ENCODE results near the gene HARS1.
A peak's percentile ranks its signal among the peaks of the same experiment; 100 is the strongest.
"Not testable (repeated sequence)": the region's sequence is repeated elsewhere in the genome, so short reads cannot be mapped to it uniquely, and the experiment has no call there.

HARS1 gene

DNA sequence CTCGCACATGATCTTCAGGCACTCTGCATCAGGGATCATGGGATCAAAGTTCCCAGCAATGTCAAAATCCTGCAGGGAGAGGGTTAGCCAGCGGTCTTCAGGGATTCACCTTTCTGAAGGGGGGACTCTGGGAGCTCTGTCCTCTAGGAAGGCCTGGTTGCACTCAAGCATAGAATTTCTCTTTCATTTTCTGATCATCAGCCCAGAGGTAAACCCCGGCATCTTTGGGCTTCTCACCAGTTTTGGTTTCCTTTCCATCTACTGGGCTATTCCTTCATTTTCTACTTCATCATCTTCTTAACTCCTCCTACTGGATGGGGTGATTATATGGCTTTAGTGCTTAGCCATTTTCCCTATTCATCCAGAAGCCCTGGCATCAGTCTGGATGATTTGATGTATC, 13.2 kb downstream of the HARS1 start:
- no peak for DNase-seq (ENCODE audit: low spot score)

DNA sequence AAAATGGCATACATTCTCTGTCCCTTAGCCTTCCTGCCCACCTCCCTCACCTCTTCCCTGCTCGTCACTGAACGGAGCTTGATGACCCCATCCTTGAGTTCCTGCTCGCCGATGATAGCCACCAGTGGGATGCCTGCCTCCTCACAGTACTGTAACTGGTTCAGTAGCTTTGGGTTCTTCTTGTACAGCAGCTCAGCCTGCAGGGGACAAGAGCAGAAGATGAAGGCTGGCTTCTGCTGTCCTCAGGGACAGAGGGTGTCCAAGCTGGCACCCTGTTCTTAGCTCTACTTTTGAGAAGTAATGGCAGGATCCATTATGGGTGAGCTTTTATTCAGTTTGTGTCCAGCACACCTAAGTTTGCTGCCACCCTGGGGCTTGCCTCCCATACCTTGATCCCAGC, 16.5 kb downstream of the HARS1 start:
- no peak for DNase-seq (ENCODE audit: low spot score)

DNA sequence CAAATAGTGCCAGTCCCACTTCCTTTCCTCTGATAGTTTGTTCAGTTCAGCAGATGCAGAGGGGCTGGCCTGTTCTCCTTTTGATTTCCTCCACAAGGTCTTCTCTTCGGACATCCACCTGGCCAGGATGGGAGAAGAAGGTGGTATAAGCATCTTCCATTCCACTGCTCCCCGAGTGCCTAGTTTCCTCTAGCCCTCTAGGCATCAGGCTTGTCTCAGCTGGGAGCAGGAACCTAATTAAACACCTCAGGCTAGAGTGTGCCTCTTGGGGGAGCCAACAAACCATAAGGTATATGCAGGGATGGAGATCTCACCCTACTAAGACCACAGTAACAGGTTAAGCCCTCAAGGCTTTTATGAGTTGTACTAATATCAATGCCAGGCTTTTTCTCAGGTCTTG, 17.0 kb downstream of the HARS1 start:
- no peak for DNase-seq (ENCODE audit: low spot score)

DNA sequence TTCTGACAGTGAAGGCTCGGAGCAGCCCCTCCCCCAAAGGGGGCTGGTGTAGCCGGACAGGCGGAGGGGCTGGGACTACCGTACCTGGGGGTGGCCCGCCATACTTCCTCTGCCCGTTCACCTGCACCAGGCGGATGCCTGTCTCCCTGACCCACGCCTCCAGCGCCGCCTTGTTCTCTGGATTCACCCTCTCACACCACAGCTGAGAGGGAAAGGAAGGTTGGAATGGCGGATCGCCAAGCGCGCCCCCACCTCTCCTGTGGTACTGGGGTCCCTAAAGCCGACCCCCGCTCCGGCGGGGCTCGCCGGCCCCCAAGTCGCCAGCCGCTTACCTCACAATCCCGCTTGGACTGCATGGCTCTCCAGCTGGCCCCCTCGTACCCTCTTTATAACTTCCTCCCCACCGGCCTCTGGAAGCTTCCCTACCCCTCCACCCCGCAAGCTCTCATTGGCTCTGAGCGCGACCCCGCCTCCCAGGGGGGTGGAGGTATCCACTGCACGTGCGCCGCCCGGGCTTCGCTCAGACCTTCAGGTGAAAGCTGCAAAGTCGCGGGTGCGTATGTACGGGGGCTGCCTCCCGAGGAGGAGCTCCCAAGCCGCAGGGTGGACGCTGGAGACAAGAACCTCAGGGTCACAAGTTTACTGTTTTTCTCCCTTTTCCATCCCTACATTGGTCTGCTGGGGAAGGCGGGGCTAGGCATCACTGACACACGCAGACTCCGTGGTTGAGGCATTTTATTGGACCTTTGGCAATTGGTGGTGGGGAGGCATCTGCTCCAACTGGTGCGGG, 17.8 kb downstream of the HARS1 start, which contains the start of gene DND1:
Gene DND1, minus strand, starts transcription at position 390 of the 790 bp plus-strand sequence. Its CDS starts 34 bp downstream, at position 356.
- no peak for DNase-seq (ENCODE audit: low spot score)

DNA sequence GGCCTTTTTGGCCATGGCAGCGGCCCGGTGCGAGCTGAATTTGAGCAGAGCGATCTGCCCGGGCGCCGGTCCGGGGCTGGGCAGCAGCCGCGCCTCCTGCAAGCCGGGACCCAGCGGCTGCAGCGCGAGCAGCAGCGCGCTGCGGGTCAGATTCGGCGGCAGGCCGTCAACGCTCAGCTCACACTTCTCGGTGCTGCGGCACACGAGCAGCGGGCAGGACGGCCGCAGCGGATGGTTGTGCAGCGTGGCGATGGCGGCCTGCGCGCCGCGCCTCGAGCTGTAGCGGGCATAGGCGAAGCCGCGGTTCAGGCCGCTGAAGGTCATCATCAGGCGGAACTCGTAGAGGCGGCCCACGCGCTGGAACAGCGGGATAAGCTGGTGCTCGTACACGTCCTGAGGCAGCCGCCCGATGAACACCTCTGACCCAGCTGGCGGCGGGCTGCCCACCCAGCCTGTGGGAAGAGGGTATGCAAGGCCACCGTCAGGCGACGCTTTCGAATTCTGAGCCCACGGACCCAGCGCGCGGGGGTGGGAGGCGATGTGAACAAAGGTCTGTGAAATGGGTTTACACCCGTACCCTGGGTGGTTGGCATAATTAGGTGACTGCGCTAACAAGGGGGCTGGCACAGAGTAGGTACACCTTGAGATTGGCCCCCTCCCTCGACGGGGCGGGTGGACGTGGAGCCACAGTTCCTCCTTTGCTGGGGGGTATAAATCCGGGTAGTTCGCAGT, 18.5 kb downstream of the HARS1 start:
- DNase-seq (ENCODE audit: low spot score): no peak

DNA sequence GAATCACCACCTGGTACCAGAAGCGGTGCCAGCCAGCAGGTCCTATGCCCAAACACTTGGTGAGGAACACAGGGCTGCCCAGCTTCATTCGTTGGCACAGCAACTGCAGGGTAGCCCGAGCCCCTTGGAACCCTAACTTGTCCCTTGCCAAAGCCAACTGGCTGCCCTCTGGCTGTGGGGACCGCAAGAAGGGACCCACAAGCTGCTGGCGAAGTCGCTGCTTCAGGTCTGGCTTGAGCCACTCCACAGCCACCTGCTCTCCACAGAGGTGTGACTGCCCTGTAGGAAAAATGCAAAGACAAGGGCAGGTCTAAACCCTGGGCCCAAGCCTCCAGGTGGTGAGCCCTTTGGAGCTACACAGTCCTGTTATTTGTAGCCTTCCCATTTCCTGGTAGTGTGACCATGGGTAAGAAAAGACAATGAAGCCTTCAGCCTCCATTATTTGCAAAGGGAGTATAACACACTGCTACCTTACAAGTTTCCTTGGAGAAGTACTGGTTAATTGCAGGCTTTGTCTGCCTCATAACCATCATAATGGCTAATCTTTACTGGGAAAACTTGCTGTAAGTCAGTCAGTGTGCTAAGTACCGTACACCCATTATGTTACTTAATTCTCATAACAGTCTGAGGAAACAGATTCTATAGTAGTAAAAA, 19.6 kb downstream of the HARS1 start:
- DNase-seq (ENCODE audit: low spot score): no peak

DNA sequence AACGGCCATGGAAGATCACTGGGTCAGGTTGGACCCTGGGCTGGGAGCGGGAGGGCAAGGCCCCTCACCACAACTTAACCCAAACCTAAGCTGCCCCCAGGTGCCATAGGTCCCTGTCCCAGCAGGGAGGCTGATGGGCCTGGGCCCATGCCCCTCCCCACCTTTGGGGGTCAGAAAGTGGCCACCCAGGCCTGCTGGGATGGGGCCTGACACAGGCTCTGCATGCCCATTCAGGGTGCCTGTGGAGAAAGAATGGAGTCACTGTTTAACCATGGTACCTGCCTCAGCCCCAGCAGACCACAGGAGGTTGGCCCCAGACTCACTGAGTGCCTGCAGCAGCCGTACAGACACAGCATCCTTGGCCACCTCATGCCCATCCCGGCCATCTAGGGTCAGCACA, 20.1 kb downstream of the HARS1 start:
- not testable (repeated sequence) for DNase-seq (ENCODE audit: low spot score)

DNA sequence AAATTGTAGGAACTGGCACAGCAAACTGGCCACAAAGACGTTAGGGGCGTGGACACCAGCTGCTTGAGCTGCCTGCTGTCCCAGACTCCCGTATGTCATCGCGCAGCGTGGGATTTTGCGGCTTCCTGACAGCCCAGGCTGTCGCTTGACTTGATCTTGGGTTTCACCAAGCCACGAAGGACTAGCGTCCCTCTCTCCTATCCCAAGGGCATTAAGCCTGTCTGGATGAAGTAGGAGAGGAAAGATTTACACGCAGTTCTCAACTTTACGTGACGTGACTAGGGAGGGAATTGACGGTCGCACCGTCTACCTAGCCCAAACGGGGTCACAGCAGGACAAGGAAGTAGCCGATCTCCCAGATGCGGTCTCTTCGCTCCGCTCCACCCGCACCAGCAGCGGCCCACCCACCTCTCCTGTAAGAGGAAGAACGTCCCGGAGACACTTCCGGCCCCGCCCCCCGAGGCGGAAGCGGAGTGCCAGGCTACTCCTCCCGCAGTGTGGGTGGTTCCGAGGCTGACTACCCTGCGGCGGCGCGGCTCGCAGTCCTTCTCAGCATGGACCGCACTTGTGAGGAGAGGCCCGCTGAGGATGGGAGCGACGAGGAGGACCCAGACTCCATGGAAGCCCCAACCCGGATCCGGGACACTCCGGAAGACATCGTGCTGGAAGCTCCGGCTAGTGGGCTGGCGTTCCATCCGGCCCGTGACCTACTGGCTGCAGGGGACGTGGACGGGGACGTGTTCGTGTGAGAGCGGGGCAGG, 26.6 kb downstream of the HARS1 start, which contains the start of gene WDR55:
Gene WDR55, plus strand, starts transcription at position 546 of the 761 bp plus-strand sequence. Its CDS starts 9 bp downstream, at position 555.
- DNase-seq (ENCODE audit: low spot score): peak; percentile 92

DNA sequence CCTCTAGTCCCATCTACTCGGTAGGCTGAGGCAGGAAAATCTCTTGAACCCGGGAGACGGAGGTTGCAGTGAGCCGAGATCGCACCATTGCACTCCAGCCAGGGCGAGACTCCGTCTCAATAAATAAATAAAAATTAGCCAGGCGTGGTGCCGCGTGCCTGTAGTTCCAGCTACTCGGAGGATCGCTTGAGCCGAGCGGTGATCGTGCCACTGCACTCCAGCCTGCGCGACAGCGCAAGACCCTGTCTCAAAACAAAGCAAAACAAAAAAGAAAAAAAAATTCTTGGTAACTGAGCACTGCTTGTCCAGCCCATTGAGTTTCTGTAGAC, 27.2 kb downstream of the HARS1 start:
- no peak for DNase-seq (ENCODE audit: low spot score)

DNA sequence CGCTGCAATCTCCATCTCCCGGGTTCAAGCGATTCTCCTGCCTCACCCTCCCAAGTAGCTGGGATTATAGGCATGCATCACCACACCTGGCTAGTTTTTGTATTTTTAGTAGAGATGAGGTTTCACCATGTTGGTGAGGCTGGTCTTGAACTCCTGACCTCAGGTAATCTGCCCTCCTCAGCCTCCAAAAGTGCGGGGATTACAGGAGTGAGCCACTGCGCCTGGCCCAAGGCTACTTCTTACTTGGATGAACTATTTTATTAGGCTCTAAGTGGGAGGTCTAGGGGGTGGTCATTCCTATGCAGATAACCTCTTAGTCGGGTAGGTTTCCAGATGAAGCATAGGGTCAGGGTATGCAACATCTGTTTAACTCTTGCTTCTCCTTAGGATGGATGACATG, 30.8 kb downstream of the HARS1 start:
- not testable (repeated sequence) for DNase-seq (ENCODE audit: low spot score)

DNA sequence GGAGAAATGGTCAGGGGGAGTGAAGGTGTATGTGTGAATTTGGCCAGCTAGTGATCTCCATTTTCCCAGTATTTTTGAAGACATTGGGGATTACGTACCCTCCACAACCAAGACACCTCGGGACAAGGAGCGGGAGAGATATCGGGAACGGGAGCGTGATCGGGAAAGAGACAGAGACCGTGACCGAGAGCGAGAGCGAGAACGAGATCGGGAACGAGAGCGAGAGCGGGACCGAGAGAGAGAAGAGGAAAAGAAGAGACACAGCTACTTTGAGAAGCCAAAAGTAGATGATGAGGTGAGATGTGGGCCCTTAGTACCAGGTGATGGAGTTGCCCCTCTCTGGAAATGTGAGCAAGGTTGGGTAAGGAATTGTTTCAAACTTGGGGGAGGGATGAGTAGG, 32.3 kb downstream of the HARS1 start:
- no peak for DNase-seq (ENCODE audit: low spot score)

DNA sequence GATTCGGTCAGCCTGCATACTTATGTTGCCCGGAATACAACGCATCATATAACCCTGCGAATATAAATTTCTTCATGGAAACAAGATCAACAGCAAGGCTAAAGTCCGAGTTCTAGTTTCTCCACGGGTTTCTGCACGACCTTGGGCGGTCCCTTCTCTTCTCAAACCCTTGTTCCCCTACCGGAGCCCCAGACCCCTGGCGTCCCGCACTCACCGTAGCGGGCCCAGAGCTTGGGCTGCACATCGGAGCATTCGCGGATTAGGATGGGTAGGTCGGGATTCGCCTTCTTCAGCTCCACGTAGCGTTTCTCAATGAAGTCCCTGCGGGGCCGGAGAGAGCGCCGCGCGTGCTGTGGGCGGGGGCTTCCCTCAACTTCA, 44.1 kb downstream of the HARS1 start:
- no peak for DNase-seq (ENCODE audit: low spot score)

DNA sequence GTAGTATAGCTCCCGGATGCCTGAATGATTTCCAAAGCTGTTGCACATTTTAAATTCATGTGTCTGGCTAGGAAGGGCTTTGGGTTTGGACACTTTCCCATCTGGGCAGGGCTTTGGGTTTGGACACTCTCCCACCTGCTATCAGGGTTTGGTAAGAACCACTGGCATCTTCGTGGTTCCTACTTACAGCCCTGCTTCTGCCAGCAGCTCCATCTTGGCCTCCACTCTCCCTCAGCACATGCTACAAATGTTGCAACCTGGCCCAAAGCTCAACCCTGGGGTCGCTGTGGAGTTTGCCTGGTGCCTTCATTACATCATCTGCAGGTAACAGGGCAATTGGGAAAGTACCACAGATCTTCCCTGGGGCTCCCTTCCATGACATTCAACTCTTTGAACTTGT, 48.5 kb downstream of the HARS1 start:
- no peak for DNase-seq (ENCODE audit: low spot score)

DNA sequence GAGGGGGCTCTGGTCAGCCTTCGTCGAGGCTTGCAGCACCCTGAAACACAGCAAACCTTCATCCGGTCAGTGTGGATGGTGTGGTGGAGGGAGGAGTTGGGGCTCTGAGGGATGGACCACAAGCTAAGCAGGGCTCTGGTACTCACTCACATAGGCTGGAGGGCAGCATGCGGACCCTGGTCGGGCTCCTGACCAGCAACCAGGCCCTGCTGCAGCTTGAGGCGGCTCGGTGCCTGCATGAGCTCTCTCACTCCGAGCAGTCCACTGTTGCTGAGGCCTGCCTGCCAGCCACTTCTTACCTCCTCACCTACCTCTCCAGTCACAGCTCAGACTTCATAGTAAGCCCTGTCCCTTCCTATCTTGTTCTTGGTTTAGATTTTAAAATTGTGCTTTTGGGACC, 49.5 kb downstream of the HARS1 start:
- DNase-seq (ENCODE audit: low spot score): no peak

DNA sequence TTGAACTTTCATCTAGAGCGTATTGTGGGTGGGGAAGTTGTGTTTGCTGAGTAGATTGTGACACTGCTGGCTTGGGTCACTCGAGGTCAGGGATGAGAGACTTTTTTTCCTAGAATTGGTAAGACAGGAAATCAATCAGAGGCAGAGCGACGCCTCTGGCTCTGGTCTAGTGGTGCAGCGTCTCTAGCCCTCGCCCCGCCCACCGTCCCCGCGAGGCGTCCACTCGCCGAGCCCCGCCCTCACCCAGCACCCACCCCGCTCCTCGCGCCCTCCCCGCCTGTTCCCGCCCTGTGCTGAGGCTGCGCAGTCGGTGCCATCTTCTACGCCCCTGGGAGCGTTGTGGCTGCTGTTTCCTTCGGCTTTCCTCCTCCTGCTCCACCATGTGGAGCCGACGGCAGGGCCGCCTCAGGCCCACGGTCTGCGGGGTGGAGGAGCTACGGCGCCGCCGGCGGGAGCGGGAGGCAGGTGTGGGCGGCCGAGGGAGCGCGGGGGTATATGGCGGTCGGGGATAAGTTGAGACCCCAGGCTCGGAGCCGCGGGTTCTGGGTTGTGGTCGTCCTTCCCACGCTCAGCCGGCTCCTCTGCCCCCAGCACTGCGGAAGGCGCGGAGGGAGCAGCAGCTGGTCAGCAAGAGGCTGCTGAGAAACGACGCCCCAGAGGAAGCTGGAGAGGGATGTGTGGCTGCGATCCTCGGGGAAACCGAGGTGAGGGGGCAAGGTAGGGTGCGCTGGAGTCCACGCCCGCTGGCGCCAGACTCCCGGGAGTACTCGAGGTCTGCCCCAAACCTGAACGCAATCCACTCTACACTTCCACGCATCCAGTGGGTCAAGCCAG, 51.8 kb downstream of the HARS1 start, which contains the start of gene TMCO6:
Gene TMCO6, plus strand, starts transcription at position 304 of the 834 bp plus-strand sequence. Its CDS starts 77 bp downstream, at position 381.
- DNase-seq (ENCODE audit: low spot score): peak; percentile 99

DNA sequence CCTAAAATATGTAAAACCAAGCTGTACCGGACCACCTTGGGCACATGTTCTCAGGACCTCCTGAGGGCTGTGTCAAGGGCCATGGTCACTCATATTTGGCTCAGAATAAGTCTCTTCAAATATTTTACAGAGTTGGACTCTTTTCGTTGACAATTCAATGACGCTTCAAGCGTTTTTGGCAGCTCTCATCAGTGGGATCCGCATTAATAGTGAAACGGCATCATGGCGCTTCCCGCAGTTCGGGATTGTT, 52.3 kb downstream of the HARS1 start:
- DNase-seq (ENCODE audit: low spot score): not testable (repeated sequence)

DNA sequence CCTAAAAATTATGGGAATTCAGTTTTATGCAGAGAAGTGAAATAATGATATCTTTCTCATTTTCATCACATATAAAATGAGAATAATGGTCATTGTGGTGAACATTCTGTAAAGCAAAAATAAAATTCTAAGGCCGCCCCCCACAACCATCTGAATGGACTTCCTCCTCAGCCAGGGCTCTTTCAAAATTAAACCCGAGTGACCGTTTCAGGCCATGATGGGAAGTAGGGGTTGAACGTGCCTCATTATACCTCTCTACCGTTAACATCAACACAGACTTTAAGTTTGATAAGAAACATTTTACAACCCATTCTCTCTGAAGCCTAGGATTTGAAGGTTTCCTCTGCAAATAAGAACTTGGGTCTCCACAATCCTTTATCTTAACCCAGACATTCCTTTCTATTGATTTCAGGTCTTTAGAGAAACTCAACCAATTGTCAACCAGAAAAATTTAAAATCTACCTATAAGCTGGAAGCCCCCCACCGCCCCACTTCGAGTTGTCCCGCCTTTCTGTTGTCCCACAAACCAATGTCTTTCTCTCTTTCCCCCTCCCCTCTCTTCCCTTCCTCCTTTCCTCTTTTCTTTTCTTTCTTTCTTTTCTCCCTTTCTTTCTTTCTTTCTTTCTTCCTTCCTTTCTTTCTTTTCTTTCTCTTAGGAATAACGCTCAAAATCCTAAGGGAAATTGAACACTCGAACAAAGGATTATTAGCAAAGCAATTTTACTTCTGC, 53.6 kb downstream of the HARS1 start:
- DNase-seq (ENCODE audit: low spot score): no peak

DNA sequence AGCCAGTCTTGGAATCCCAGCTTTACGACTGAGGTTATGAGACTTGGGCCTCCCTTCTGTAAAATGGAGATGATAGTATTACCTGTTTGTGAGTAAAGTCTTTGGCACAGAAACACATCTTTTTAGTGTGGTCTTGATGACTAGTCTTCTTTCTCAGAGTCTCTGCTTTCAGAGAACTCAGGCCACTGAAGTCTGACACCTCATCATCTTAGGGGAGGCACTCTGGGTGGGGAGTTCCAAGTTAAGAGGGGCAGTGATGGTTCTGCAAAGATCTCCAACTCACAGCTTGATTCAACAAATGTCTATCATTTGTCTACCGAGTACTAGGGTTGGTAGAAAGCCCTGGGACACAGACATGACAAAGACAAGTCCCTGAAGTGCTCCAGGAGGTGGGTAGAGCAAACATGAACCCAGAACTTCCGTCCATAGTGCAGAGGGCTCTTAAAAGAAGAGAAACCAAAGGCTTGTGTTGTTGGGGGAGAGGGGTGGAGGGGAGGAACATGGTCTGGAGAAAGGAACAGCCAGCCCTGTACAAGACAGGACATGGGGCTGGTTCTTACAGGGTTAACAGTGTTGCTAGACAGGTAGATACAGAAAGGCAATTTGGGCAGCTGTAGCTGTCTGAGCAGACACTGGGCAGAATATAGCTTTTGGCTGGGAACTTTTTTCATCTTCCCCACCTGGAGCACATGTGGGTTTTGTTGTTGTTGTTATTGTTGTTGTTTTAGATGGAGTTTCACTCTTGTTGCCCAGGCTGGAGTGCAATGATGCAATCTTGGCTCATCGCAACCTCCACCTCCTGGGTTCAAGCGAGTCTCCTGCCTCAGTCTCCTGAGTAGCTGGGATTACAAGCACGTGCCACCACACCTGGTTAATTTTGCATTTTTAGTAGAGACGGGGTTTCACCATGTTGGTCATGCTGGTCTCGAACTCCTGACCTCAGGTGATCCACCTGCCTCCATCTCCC, 55.6 kb downstream of the HARS1 start:
- no peak for DNase-seq (ENCODE audit: low spot score)

DNA sequence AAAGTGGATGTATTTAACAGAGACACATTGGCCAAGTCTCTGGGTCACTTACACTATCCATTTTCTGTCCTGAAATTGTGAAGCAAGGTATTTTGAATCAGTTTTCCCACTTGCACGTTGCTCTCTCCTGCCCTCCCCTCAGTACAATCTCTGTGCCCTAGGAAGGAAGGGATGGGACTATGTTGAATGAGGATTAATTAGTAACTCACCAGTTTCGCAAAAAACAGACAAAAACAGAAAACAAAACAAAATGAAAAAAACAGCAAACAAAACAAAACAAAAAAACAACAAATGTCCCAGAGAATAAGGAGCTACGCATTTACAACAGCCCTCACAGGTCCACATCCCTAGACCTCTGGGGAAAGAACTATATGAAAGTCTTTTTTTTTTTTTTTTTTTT, 57.1 kb downstream of the HARS1 start:
- no peak for DNase-seq (ENCODE audit: low spot score)

DNA sequence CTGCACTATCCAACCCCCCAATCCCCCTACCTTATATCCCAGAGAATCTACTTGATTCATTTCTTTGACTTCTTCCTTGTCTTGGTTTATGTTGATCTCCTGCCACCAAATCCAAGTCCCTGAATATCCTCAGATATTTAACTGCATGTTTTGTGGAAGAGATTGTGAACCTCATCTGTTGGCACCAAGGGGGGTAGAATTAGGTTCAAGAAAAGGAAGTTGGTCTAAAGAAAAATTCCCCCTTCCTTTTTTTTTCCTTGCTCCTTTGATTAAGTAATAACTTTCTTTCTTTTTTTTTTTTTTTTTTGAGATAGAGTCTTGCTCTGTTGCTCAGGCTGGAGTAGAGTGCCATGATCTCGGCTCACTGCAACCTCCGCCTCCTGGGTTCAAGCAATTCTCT, 57.7 kb downstream of the HARS1 start:
- no peak for DNase-seq (ENCODE audit: low spot score)
